Measurements from ENCODE around the gene DNM2.

DNM2 gene

GRCh38 chr19:10826846-10827245 lies 109.0 kb downstream of the DNM2 start:
- TF ChIP-seq TAF1 (IDR thresholded peaks at IDR 0.05; ENCODE audit: borderline replicate concordance, insufficient read depth, low read length) (no peak), FOXP2 (optimal IDR thresholded peaks at IDR 0.05; ENCODE audit: borderline replicate concordance, extremely low read depth, extremely low read length, insufficient read depth) (no peak), REST (IDR thresholded peaks at IDR 0.05; ENCODE audit: insufficient read depth in 1 of 2, low read depth in 2 of 2, low read length in 2 of 2) (no peak)

GRCh38 chr19:10828981-10829821 lies 111.3 kb downstream of the DNM2 start:
- TF ChIP-seq POLR2AphosphoS5 (IDR thresholded peaks at IDR 0.05; ENCODE audit: low read depth, low read length) (no peak), FOXP2 (optimal IDR thresholded peaks at IDR 0.05; ENCODE audit: borderline replicate concordance, extremely low read depth, extremely low read length, insufficient read depth) (no peak), TAF1 (IDR thresholded peaks at IDR 0.05; ENCODE audit: borderline replicate concordance, insufficient read depth, low read length) (no peak), SIN3A (IDR thresholded peaks at IDR 0.05; ENCODE audit: borderline replicate concordance, insufficient read depth, low read length) (no peak), REST (IDR thresholded peaks at IDR 0.05; ENCODE audit: insufficient read depth in 1 of 2, low read depth in 2 of 2, low read length in 2 of 2) (no peak)

GRCh38 chr19:10829967-10830366 lies 112.1 kb downstream of the DNM2 start:
- TF ChIP-seq FOXP2 (optimal IDR thresholded peaks at IDR 0.05; ENCODE audit: borderline replicate concordance, extremely low read depth, extremely low read length, insufficient read depth) (no peak), REST (IDR thresholded peaks at IDR 0.05; ENCODE audit: insufficient read depth in 1 of 2, low read depth in 2 of 2, low read length in 2 of 2) (no peak), POLR2AphosphoS5 (IDR thresholded peaks at IDR 0.05; ENCODE audit: low read depth, low read length) (no peak), SIN3A (IDR thresholded peaks at IDR 0.05; ENCODE audit: borderline replicate concordance, insufficient read depth, low read length) (no peak), TAF1 (IDR thresholded peaks at IDR 0.05; ENCODE audit: borderline replicate concordance, insufficient read depth, low read length) (no peak)

- TF ChIP-seq REST (IDR thresholded peaks at IDR 0.05; ENCODE audit: insufficient read depth in 1 of 2, low read depth in 2 of 2, low read length in 2 of 2) (no peak), SIN3A (IDR thresholded peaks at IDR 0.05; ENCODE audit: borderline replicate concordance, insufficient read depth, low read length) (no peak), FOXP2 (optimal IDR thresholded peaks at IDR 0.05; ENCODE audit: borderline replicate concordance, extremely low read depth, extremely low read length, insufficient read depth) (no peak), POLR2AphosphoS5 (IDR thresholded peaks at IDR 0.05; ENCODE audit: low read depth, low read length) (no peak), TAF1 (IDR thresholded peaks at IDR 0.05; ENCODE audit: borderline replicate concordance, insufficient read depth, low read length) (no peak)
Observed at GRCh38 chr19:10830370-10830769, 112.5 kb downstream of the DNM2 start.
